Activated naive CD4-positive, alpha-beta T cell treated with Interleukin-2 at 50 U/mL for 16 hours (primary cell): Measurements from ENCODE around the gene TRA2A.
"Not testable (repeated sequence)": the region's sequence is repeated elsewhere in the genome, so short reads cannot be mapped to it uniquely, and the experiment has no call there.

ENCODE experiments used
- DNase-seq: peaks from one replicate; pipeline ENCODE4 v3.0.0-alpha.2; 2020

Gene TRA2A

GRCh38 chr7:23531794-23532489 is at the start of gene TRA2A:
Gene TRA2A (minus strand): TSS chr7:23531981. CDS start chr7:23531824, 157 bp downstream.
- peak; percentile 98 for DNase-seq

- peak; percentile 68 for DNase-seq
These were observed 38.9 kb upstream of the TRA2A start for GRCh38 chr7:23570592-23571200.

- no peak for DNase-seq
These were observed 26.5 kb upstream of the TRA2A start for GRCh38 chr7:23558303-23558702.

- no peak for DNase-seq
These were observed 15.9 kb upstream of the TRA2A start for GRCh38 chr7:23547662-23548061.

- peak; percentile 77 for DNase-seq
These were observed 15.3 kb upstream of the TRA2A start for GRCh38 chr7:23546897-23547572.

- no peak for DNase-seq
These were observed 13.7 kb upstream of the TRA2A start for GRCh38 chr7:23545493-23545892.

GRCh38 chr7:23544913-23545354 is 13.2 kb upstream of the TRA2A start:
- DNase-seq, result no peak

GRCh38 chr7:23542752-23543151 is 11.0 kb upstream of the TRA2A start:
- DNase-seq, result no peak

GRCh38 chr7:23539494-23539907 is 7.7 kb upstream of the TRA2A start:
- no peak for DNase-seq

- no peak for DNase-seq
These were observed 6.5 kb upstream of the TRA2A start for GRCh38 chr7:23538301-23538700.

GRCh38 chr7:23533238-23533604 is 1.4 kb upstream of the TRA2A start:
- DNase-seq, result no peak

GRCh38 chr7:23532490-23533237 is 883 bp upstream of the TRA2A start:
- DNase-seq, result no peak

- DNase-seq, result peak; percentile 54
These were observed 559 bp downstream of the TRA2A start for GRCh38 chr7:23531050-23531793.

GRCh38 chr7:23530405-23530804 is 1.4 kb downstream of the TRA2A start:
- peak; percentile 16 for DNase-seq

GRCh38 chr7:23529262-23529859 is 2.4 kb downstream of the TRA2A start:
- no peak for DNase-seq

GRCh38 chr7:23525611-23526010 is 6.2 kb downstream of the TRA2A start:
- not testable (repeated sequence) for DNase-seq

GRCh38 chr7:23524473-23524872 is 7.3 kb downstream of the TRA2A start:
- no peak for DNase-seq

GRCh38 chr7:23523486-23524075 is 8.2 kb downstream of the TRA2A start:
- DNase-seq, result no peak

- DNase-seq, result no peak
These were observed 11.2 kb downstream of the TRA2A start for GRCh38 chr7:23520582-23520981.

- DNase-seq, result no peak
These were observed 17.0 kb downstream of the TRA2A start for GRCh38 chr7:23514755-23515154.

- not testable (repeated sequence) for DNase-seq
These were observed 18.0 kb downstream of the TRA2A start for GRCh38 chr7:23513746-23514145.

GRCh38 chr7:23494009-23494408 is 37.8 kb downstream of the TRA2A start:
- no peak for DNase-seq
